Mesenchymal stem cell (in vitro differentiated cells and primary cell): ENCODE data around the gene SLC26A8.
A peak's percentile ranks its signal among the peaks of the same experiment; 100 is the strongest.

Experiments
- DNase-seq: peaks from one replicate; pipeline ENCODE4 v3.0.0-alpha.2; 2013
- H2AFZ ChIP-seq: one replicate; pipeline ENCODE4 v1.6.1; 2013; ENCODE audit warnings: low read depth, mild to moderate bottlenecking, control low read depth, inconsistent platforms, low read length, moderate library complexity
- H2AK5ac ChIP-seq: 2 replicates; pipeline ENCODE4 v1.6.1; 2013; ENCODE audit warnings: low read length, moderate library complexity, mild to moderate bottlenecking, inconsistent platforms; ENCODE audit not compliant: severe bottlenecking
- H2BK120ac ChIP-seq: one replicate; pipeline ENCODE4 v1.6.1; 2013; ENCODE audit warnings: low read depth, mild to moderate bottlenecking, inconsistent platforms, low read length, moderate library complexity
- H2BK12ac ChIP-seq, 2 experiments: one replicate each; pipeline ENCODE4 v1.6.1; 2013; ENCODE audit warnings: inconsistent platforms in 2 of 2, low read length in 2 of 2, mild to moderate bottlenecking in 2 of 2, moderate library complexity in 2 of 2, control low read depth in 1 of 2
- H2BK15ac ChIP-seq: one replicate; pipeline ENCODE4 v1.6.1; 2013; ENCODE audit warnings: mild to moderate bottlenecking, low read depth, inconsistent platforms; ENCODE audit not compliant: poor library complexity, severe bottlenecking
- H2BK5ac ChIP-seq: 2 replicates; pipeline ENCODE4 v1.6.1; 2013; ENCODE audit warnings: low read depth, mild to moderate bottlenecking, low read length, control low read depth, inconsistent platforms; ENCODE audit not compliant: poor library complexity, severe bottlenecking
- H3K14ac ChIP-seq, 2 experiments: one replicate each; pipeline ENCODE4 v1.6.1; 2013; ENCODE audit warnings: inconsistent platforms in 2 of 2, low read length in 2 of 2, control low read depth in 1 of 2, mild to moderate bottlenecking in 1 of 2, moderate library complexity in 1 of 2
- H3K18ac ChIP-seq, 2 experiments: one replicate each; pipeline ENCODE4 v1.6.1; 2013; ENCODE audit warnings: inconsistent platforms in 2 of 2, low read length in 2 of 2, control low read depth in 1 of 2, low read depth in 1 of 2, mild to moderate bottlenecking in 1 of 2
- H3K23ac ChIP-seq, 2 experiments: one replicate each; pipeline ENCODE4 v1.6.1; 2013; ENCODE audit warnings: inconsistent platforms in 2 of 2, low read length in 2 of 2, mild to moderate bottlenecking in 2 of 2, moderate library complexity in 2 of 2, control low read depth in 1 of 2
- H3K27ac ChIP-seq: 2 replicates; pipeline ENCODE4 v1.5.1; 2013; ENCODE audit warnings: mild to moderate bottlenecking, moderate library complexity, low read length, control low read depth, inconsistent platforms; ENCODE audit not compliant: poor library complexity, severe bottlenecking
- H3K27me3 ChIP-seq, 2 experiments: 2 replicates each; pipeline versions ENCODE4 v1.6.1 to v1.7.0; 2013; ENCODE audit warnings: low read length in 2 of 2, mild to moderate bottlenecking in 2 of 2, moderate library complexity in 2 of 2, control low read depth in 1 of 2, inconsistent platforms in 1 of 2; ENCODE audit not compliant: control insufficient read depth in 1 of 2, insufficient read depth in 1 of 2
- H3K36me3 ChIP-seq, 2 experiments: 2 replicates each; pipeline versions ENCODE4 v1.6.1 to v1.7.0; 2013; ENCODE audit warnings: low read length in 2 of 2, control low read depth in 1 of 2, inconsistent platforms in 1 of 2, low read depth in 1 of 2, mild to moderate bottlenecking in 1 of 2; ENCODE audit not compliant: insufficient read depth in 2 of 2, control insufficient read depth in 1 of 2
- H3K4ac ChIP-seq, 2 experiments: one replicate each; pipeline ENCODE4 v1.6.1; 2013; ENCODE audit warnings: inconsistent platforms in 2 of 2, low read length in 2 of 2, mild to moderate bottlenecking in 2 of 2, moderate library complexity in 2 of 2, control low read depth in 1 of 2, low read depth in 1 of 2
- H3K4me1 ChIP-seq: 2 replicates; pipeline ENCODE4 v1.6.1; 2013; ENCODE audit warnings: low read depth, low read length, control low read depth; ENCODE audit not compliant: control insufficient read depth, insufficient read depth
- H3K4me2 ChIP-seq: 2 replicates; pipeline ENCODE4 v1.6.1; 2013; ENCODE audit warnings: low read length, mild to moderate bottlenecking, inconsistent platforms; ENCODE audit not compliant: poor library complexity, severe bottlenecking
- H3K4me3 ChIP-seq, 2 experiments: 2 replicates each; pipeline versions ENCODE4 v1.5.1 to v1.7.0; 2013; ENCODE audit warnings: low read length in 2 of 2, mild to moderate bottlenecking in 2 of 2, control low read depth in 1 of 2, low read depth in 1 of 2; ENCODE audit not compliant: insufficient read depth in 1 of 2
- H3K79me1 ChIP-seq: replicated peaks from 2 replicates; pipeline ENCODE4 v1.6.1; 2013; ENCODE audit warnings: mild to moderate bottlenecking, control low read depth, low read length, inconsistent platforms; ENCODE audit not compliant: poor library complexity, severe bottlenecking
- H3K9ac ChIP-seq: 2 replicates; pipeline ENCODE4 v1.7.0; 2013; ENCODE audit warnings: mild to moderate bottlenecking, low read length, moderate library complexity
- H3K9me3 ChIP-seq: 2 replicates; pipeline ENCODE4 v1.7.0; 2013; ENCODE audit warnings: mild to moderate bottlenecking, low read length; ENCODE audit not compliant: control insufficient read depth
- H4K8ac ChIP-seq: one replicate; pipeline ENCODE4 v1.6.1; 2013; ENCODE audit warnings: inconsistent platforms, mild to moderate bottlenecking, low read length, moderate library complexity
- H4K91ac ChIP-seq: one replicate; pipeline ENCODE4 v1.6.1; 2013; ENCODE audit warnings: mild to moderate bottlenecking, low read length, inconsistent platforms
- WGBS: methylation state at CpG from one replicate; pipeline ENCODE4 v1.1.7; 2013; ENCODE audit warnings: mixed read lengths; 5-methylcytosine and 5-hydroxymethylcytosine counted together

SLC26A8 gene

DNA sequence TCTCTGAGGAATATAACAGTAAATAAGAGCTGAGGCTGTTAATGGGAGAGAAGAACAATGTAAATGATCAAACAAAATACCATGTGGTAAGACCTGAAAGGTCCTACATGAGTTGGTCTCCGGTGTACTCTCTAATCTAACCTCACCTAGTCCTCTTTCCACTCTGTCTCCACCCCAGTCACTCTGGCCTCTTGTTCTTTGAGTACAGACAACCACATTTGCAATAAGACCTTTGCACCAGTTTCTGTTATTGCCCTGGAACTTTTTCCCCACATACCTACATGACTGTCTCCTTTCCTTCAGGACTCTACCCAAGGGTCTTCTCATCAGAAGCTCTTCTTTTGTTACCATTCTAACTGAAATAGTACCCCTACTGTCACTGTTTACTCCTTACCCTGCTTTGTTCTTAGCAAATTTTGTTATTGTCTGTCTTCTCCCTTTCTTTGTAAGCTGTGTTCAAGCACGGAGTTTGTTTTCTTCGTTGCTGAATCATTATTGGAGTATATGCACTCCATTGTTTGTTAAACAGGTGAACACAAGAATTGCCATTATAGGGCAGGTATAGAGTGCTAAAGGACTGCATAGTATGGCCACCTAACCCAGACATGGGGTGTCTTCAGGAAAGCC lies 40.4 kb upstream of the SLC26A8 start:
- no peak overlapping the region for H2BK120ac ChIP-seq
- DNase-seq = no peak
- H3K4me2 ChIP-seq = no peak overlapping the region
- H2BK15ac ChIP-seq = no peak overlapping the region
- H3K4me1 ChIP-seq = peaks cover 2% of the 10 kb centered on the region
- no peak overlapping the region for H3K27ac ChIP-seq
- no peak overlapping the region for H3K14ac ChIP-seq
- H3K9me3 ChIP-seq = no peaks in the 10 kb centered on the region
- H3K9ac ChIP-seq = no peak overlapping the region
- peaks cover 3 to 32% of the 10 kb centered on the region in 2 experiments for H3K36me3 ChIP-seq
- no peak overlapping the region for H4K91ac ChIP-seq
- H3K27me3 ChIP-seq = no peaks in the 10 kb centered on the region
- no peak overlapping the region for H3K4ac ChIP-seq
- no peak overlapping the region for H2AFZ ChIP-seq
- H2AK5ac ChIP-seq = peak overlapping the region; percentile 31
- no peak overlapping the region for H4K8ac ChIP-seq
- no peak overlapping the region for H3K4me3 ChIP-seq
- H3K79me1 ChIP-seq = peaks cover 16% of the 10 kb centered on the region
- H2BK12ac ChIP-seq = no peak overlapping the region
- no peak overlapping the region for H3K18ac ChIP-seq
- no peak overlapping the region for H2BK5ac ChIP-seq
- no peak overlapping the region for H3K23ac ChIP-seq
- WGBS = 95% methylated on average over 3 of the region's 3 CpGs

DNA sequence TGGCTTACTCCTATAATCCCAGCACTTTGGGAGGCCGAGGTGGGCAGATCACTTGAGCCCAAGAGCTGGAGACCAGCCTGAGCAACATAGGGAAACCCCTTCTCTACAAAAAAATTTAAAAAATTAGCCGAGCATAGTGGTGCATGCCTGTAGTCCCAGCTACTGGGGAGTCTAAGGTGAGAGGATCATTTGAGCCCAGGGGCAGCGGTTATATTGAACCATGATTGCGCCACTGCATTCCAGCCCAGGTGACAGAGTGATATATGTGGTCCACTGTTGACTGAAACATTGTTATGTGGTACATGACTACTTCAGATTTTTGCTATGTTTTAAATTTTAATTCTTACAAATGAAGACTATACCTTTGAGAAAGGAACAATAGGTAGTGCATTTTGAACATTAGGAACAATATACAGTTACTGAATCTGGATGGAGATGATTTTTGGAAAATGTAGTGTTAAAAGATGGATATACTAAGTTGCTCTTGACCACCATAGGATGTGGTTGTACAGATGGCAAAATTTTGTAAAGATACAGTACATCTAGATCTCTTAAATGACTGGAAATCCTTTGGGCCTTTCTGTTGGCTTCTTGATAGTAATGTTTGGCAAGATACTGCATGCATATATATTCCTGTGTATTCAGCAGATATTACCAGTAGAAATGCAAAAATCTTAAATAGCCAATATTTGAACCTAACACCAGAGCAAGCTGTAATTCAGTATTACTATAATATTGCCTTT lies 39.0 kb upstream of the SLC26A8 start:
- Histone ChIP-seq H4K91ac (no peak overlapping the region), H4K8ac (no peak overlapping the region), H3K36me3 (peaks cover 8 to 41% of the 10 kb centered on the region in 2 experiments), H3K9ac (no peak overlapping the region), H3K79me1 (peaks cover 23% of the 10 kb centered on the region), H3K27ac (no peak overlapping the region), H3K23ac (no peak overlapping the region), H2BK15ac (no peak overlapping the region), H3K4me2 (no peak overlapping the region), H2AK5ac (no peak overlapping the region), H3K9me3 (no peaks in the 10 kb centered on the region), H3K14ac (no peak overlapping the region), H2BK120ac (no peak overlapping the region), H3K27me3 (no peaks in the 10 kb centered on the region), H3K4ac (no peak overlapping the region), H2BK12ac (no peak overlapping the region), H3K18ac (no peak overlapping the region), H2BK5ac (no peak overlapping the region), H3K4me3 (no peak overlapping the region), H2AFZ (no peak overlapping the region), H3K4me1 (peaks cover 2% of the 10 kb centered on the region)
- DNase-seq = no peak
- 98% methylated on average over 4 of the region's 4 CpGs for WGBS

DNA sequence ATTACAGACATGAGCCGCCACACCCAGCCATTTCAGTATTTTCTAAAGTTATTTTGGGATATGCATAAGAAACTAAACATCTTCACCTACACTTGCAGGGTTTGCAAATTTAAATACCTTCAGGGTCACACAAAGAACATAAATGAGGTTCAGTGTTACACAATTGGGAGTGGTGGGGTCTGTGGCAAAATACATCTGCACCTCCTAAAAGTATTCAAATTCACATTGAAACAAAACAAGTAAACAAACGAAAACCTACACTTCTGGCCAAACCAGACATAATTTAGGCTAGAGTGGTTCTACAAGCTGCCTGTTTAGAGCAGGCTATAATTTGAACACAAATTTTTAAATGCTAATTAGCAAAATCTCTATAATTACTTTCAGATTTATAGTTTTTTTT lies 37.8 kb upstream of the SLC26A8 start:
- H3K4me1 ChIP-seq = peaks cover 2% of the 10 kb centered on the region
- no peaks in the 10 kb centered on the region for H3K27me3 ChIP-seq
- no peaks in the 10 kb centered on the region for H3K9me3 ChIP-seq
- no peak overlapping the region for H3K18ac ChIP-seq
- H3K4me3 ChIP-seq = no peak overlapping the region
- H2BK15ac ChIP-seq = no peak overlapping the region
- no peak overlapping the region for H3K23ac ChIP-seq
- no peak overlapping the region for H2AK5ac ChIP-seq
- no peak overlapping the region for H3K4me2 ChIP-seq
- H3K4ac ChIP-seq = no peak overlapping the region
- H2BK120ac ChIP-seq = no peak overlapping the region
- no peak overlapping the region for H3K14ac ChIP-seq
- H2BK5ac ChIP-seq = no peak overlapping the region
- no peak overlapping the region for H3K9ac ChIP-seq
- no peak overlapping the region for H2BK12ac ChIP-seq
- WGBS = 100% methylated on average over 1 of the region's 2 CpGs
- H4K8ac ChIP-seq = no peak overlapping the region
- peaks cover 20% of the 10 kb centered on the region for H3K79me1 ChIP-seq
- no peak overlapping the region for H4K91ac ChIP-seq
- H3K27ac ChIP-seq = no peak overlapping the region
- DNase-seq = no peak
- no peak overlapping the region for H2AFZ ChIP-seq
- H3K36me3 ChIP-seq = peaks cover 9 to 45% of the 10 kb centered on the region in 2 experiments

DNA sequence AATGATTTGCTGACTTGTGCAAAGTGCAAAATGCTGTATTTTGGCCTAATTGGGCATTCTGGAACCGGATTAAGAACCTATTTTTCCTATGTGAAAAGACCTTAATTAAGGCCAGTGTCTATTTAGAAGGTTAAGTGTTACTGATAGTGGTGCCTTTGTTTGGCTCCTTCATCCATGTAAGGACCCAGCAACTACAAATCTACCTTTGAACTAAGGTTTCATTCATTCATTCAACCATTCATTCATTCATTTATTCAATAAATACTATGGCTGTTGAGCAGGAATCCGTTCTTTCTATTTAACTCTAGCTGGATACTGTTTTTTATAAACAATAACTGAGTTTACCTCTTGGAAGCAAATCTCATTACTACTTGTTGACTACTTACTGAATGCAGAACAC lies 36.8 kb upstream of the SLC26A8 start:
- Histone ChIP-seq H3K4ac (no peak overlapping the region), H3K23ac (no peak overlapping the region), H2BK12ac (no peak overlapping the region), H4K91ac (no peak overlapping the region), H4K8ac (no peak overlapping the region), H2BK15ac (no peak overlapping the region), H3K36me3 (peaks cover 9 to 52% of the 10 kb centered on the region in 2 experiments), H2AK5ac (no peak overlapping the region), H3K4me3 (no peak overlapping the region), H3K4me1 (peaks cover 2% of the 10 kb centered on the region), H3K79me1 (peaks cover 20% of the 10 kb centered on the region), H2BK5ac (no peak overlapping the region), H2AFZ (no peak overlapping the region), H3K4me2 (no peak overlapping the region), H3K9me3 (no peaks in the 10 kb centered on the region), H3K18ac (no peak overlapping the region), H3K14ac (no peak overlapping the region), H3K9ac (no peak overlapping the region), H2BK120ac (no peak overlapping the region), H3K27ac (no peak overlapping the region), H3K27me3 (no peaks in the 10 kb centered on the region)
- WGBS = 100% methylated on average over 1 of the region's 2 CpGs
- no peak for DNase-seq
